Activated CD8-positive, alpha-beta memory T cell treated with anti-CD3 and anti-CD28 coated beads for 36 hours (primary cell): ENCODE data around the gene SPARCL1. TPM values are rescaled to one million over a fixed set of nuclear protein-coding genes. Genes with fewer than 3 reads are reported as not detected.

ENCODE experiments used
- CTCF ChIA-PET: fragments of 350-600 bp; sonication (Branson Sonifier 250); formaldehyde crosslinking; loops from one replicate; lab custom pipeline; 2021; ENCODE audit warnings: antibody characterized with exemption; lab: Charles Lee
- POLR2A ChIA-PET: fragments of 350-600 bp; sonication (Branson Sonifier 250); formaldehyde crosslinking; loops from one replicate; lab custom pipeline; 2021; ENCODE audit warnings: antibody characterized with exemption; lab: Charles Lee
- total RNA-seq, 2 experiments: library from RNA; stranded (reverse); gene quantifications; one replicate each; pipeline ENCODE4 v1.2.3, GENCODE V29; 2021

Gene SPARCL1
- total RNA-seq, 2 experiments from 2014 or later: not detected

DNA sequence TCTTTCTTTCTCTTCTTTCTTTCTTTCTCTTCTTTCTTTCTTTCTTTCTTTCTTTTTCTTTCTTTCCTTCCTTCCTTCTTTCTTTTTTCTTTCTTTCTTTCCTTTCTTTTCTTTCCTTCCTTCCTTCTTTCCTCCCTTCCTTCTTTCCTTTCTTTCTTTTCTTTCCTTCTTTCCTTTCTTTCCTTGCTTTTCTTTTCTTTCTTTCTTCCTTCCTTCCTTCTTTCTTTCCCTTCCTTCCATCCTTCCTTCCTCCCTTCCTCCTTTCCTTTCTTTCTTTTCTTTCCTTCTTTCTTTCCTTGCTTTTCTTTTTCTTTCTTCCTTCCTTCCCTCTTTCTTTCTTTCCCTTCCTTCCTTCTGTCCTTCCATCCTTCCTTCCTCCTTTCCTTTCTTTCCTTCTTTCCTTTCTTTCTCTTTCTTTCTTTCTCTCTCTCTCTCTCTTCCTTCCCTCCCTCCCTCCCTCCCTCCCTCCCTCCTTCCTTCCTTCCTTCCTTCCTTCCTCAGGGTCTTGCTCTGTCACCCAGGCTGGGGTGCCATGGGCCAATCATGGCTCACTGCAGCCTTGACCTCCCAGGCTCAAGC is 13.6 kb upstream of the SPARCL1 start:
- ChIA-PET POLR2A (no interaction called here), CTCF (no interaction called here)

DNA sequence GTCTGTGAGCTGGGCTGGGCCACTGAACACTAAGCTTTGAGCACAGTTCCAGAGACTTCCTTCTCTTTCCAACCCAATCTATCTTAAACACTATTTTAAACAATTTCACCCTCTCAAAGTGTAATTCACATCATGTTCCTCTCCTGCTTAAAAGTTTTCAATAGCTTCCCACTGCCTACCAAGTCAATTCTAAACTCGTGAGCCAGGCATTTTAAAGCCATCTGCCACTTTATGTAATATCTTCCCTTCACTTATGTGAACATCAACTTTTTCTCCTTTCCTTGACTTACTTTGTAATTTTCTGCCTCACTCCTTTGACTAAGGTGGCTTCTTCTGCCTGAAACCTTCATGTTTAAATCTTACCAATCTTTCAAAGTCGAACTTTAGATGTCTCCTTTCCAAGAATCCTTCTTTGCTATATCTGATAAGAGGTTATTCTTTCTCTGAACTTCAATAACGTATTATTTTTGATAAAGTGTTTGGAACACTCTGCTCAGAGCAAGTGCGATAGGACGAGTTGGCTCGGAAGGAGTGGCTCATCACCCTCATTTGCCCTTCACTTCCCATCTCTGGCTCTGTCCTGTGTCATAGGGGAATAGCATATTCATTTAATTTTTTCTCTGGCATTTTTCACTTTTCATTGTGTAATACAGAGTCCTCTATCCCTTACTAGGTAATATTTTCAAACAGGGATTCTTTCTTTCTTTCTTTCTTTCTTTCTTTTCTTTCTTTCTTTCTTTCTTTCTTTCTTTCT is 13.0 kb upstream of the SPARCL1 start:
- ChIA-PET CTCF (no interaction called here), POLR2A (no interaction called here)

DNA sequence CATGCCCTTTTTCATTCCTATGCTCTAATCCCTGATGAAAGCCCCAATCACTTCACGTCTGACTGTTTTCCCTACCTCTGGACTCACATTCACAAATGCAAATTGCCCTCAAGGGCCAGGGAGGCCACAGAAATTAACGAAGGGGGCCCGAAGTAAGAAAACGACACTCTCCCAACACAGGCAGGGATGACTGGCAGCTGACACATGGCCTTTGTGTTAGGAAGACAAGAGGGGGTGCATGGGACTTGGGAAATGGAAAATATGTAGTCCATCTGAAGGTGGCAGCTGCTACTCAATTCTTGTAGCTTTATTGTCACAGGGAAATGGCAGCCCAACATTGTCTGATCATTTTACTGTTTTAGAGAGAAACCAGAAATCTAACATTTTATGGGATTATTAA is 12.3 kb upstream of the SPARCL1 start:
- POLR2A ChIA-PET: interaction anchor here (0.6 kb wide), 1 partner anchor 43 kb away, joined by 3 read pairs; no protein-coding TSS in a partner anchor
- CTCF ChIA-PET: no interaction called here

DNA sequence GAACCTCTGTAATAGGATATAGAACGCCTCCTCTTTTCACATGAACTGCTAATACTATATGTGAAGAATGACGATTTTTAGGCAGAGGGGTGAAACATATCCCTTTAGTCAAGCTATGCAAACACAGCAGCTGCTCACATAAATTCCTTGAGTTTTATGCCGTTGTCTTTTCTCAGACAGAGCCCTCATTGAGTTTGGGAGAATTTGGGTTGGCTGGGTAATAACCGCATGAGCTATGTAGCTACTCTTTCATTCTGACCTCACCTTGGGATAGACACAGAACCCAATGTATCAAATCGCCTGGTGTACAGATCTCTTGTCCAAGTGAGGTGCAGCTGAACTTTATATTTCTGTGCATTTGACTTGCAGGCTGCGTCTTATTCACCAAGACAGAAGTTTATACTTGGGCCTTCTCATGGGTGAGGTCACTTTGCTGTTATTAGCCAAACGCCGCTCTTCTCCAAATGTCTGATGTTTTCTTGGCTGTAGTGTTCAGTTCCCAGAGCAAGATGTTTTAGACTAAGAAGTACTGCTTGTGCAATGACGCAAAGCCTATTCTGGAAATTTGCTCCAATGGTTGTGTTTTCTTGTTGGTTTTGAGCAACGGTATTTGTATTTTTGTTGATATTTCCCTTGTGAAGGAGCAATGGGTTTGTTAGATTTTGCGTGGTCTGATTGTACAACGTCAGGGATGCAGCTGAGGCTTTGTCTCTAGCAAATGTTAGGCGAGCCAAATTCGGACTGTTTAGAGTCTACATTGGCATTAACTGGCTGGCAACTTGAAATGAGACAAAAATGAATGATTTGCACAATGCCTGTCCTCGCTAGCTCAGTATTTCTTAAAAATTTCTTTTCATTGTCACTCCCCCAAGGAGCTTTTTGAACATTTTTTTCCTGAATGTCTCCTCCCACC is 11.2 kb upstream of the SPARCL1 start:
- CTCF ChIA-PET: interaction anchor here (0.6 kb wide), 1 partner anchor 7 kb away, joined by 3 read pairs; no protein-coding TSS in a partner anchor

DNA sequence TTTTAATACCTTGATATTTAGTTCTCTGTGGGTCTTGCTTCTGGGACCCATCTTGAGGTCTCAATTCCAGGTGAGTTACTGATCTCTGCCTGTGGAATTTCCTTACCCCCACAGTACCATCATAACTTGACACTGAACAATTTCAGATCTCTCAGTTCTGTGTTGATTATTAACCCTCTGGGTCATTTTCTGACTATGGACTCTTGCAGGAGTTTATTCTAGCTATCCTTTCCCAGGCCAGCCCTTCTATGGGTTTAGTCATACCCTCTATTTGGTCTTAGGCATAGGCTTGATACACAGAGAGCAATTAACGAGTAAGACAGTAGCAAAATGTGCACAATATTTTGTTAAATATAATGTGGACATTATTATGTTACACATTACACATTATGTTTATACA is 3.7 kb upstream of the SPARCL1 start:
- POLR2A ChIA-PET: no interaction called here
- CTCF ChIA-PET: no interaction called here

More for the DNA sequence above, 11.2 kb upstream of the SPARCL1 start:
- POLR2A ChIA-PET: no interaction called here

DNA sequence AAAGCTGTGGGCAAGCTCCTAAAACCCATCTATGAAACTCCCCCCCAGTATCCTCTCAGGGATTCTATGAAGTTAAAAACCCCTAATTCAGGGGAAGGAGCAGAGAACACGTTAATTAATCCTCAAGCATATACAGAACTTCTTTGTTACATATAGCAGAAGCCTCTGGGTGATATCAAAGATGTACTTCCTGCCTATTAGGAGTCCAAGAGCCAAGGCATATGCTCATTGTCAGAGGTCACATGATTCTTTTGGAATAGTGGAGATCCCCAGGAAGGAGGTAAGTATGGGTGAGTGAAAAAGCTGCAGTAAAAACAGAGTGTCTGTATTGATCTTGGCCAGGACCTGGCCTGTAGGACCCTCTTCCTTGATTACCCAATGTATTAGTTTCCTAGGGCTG is 2.9 kb upstream of the SPARCL1 start:
- ChIA-PET POLR2A (no interaction called here), CTCF (no interaction called here)

DNA sequence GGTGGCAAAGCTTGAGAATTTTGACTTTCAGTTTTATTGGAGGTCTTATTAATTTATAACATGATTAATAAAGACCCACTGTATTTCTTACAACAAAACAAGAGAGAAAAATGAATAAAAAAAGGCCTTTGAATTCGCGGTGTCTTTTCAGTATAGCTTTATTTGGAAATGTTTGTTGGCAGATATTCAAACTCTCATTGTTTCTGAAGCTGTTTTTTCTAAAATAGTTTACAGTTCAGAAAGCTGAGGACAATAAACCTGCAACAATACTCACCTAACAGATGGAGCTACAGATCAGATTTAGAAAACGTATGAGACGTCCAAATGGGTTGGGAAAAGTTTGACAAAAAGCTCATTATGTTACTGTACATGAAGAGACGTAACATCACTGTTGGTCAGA is 2.4 kb upstream of the SPARCL1 start:
- ChIA-PET POLR2A (no interaction called here), CTCF (no interaction called here)

DNA sequence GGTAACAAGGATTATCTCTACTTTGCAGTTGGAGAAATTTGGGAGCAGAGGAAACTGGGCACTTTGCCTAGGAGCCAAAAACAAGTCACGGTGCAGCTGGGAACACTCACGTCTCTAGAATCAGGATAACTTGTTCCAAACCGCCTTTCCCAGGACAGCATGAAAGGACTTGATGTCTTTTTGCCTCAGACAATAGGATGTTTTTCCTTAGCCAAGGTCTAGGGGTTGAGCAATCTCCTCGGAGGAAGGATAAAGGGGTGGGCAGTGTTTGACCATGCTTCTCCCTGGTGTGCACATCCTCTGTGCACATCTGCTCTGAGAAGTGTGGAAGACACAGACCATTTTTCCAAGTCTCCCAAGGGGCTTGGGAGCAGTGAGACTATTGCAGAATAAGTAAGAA is 1.7 kb upstream of the SPARCL1 start:
- ChIA-PET CTCF (no interaction called here), POLR2A (no interaction called here)

DNA sequence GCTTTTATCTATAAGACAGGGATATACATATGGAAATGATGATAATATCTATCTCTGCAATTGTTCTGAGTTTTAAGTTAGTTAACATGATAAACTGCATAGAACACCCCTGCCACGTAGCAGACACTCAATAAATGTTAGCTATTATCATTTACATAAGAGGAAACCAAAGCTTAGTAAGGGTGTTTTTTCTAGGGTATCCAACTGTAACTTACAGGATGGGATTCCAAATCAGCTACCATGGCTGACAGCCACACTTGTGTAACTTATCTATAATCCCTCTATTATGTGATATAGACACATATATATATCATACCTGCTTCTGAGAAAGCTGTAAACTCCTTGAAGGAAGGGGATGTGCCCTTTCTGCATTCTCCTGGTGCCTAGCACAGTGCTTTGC is 1.1 kb upstream of the SPARCL1 start:
- CTCF ChIA-PET: interaction anchor here (0.6 kb wide), 1 partner anchor 60 kb away, joined by 3 read pairs; no protein-coding TSS in a partner anchor

DNA sequence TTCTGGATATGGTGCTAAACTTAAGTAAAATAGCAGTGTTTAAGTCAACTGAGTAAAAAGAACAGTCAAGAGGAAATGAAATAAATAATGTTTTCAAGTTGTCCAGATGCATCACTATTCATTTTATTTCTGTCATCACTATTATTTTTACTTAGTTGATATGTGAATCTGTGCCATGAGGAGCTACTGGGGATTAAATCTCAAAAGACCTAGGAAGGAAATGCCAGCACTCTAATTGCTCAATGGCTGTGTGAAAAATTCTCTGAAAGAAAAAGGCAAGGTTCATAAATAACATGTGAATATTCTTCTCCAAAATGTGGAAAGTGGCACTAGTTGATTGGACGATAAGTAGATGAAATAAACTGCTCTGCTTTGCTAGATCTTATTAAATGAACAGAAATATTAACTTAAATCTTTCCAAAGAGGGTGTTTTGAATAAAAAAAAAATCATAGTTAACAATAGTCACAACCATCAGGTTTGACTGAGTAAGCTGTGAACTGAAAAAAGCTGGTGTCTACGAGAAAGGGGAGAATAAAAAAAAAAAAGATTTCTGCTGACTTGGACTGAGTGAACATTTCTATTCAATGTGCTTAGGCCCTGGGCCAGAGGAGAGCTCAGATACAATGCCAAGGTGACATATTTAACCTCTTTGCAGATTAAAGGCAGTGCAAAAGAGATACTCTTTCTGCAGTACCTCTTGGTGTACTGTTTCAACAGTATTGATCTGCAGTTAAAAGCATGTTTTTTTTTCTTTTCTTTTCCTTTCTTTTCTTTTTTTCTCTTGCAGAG is 1.6 kb downstream of the SPARCL1 start:
- CTCF ChIA-PET: no interaction called here
- POLR2A ChIA-PET: no interaction called here

More for the DNA sequence above, 1.1 kb upstream of the SPARCL1 start:
- POLR2A ChIA-PET: no interaction called here

DNA sequence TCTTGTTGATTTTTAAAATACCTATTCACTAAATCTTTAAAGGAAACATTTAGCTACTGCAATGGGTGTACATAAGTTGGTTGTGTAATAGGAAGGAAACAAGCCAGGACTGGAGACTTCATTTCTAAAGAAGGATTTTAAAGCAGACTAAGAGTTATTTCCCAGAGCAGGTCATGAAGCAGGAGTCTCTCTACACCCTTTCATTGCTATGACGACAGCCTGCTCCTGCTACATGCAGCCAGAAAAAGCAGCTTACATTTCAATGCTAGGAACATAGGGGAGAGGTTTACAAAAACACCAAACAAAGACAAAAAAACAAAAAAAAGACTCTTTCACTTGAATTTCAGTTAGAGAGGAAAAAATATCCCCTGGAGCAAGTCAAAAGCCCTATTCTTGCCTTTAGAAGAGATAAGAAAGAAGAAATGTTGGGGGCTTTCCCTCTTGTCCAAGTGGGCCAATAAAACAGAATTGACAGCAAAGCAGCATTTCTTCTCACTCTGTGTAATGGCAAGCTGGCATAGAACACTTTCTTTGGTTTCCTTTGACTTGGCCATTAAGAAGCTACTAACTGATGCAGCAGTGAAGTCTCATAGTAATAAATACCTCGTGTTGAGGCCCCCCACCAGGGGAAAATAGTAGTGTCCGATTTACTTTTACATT is 3.4 kb downstream of the SPARCL1 start:
- ChIA-PET CTCF (no interaction called here), POLR2A (no interaction called here)

DNA sequence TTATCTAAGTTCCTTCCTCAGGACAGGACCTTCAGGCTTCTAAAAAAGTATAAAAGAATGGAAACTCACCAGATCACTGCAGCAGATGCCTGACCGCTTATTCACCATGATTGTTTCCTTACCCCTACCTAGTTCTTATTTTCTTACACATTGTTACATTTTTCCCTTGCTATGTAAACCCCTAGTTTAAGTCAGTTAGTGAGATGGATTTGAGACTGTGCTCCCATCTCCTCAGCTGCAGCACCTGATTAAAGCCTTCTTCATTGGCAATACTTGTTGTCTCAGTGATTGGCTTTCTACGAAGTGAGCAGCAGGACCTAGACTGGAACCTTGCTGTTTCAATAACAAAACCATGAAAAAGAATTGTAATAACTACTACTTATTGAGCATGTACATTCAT is 4.7 kb downstream of the SPARCL1 start:
- ChIA-PET CTCF (no interaction called here), POLR2A (no interaction called here)

DNA sequence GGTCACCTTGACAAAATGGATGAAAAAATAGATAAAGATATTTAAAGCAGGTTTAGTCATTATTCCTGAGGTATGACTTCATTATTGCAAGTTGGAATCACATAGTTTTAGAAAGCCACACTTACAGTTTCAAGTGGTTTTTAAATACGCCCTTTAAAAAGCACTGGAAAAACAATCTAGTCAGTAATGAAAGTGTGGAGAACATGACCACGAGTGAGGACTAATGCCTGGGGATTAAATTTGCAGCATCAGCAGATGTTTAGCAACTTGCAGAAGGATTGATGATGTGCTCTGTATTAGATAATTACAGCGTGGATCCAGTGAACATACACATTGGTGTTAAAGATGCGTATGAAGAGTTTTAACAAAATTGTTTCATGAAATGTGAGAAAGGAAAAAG is 5.9 kb downstream of the SPARCL1 start:
- CTCF ChIA-PET: no interaction called here
- POLR2A ChIA-PET: no interaction called here

DNA sequence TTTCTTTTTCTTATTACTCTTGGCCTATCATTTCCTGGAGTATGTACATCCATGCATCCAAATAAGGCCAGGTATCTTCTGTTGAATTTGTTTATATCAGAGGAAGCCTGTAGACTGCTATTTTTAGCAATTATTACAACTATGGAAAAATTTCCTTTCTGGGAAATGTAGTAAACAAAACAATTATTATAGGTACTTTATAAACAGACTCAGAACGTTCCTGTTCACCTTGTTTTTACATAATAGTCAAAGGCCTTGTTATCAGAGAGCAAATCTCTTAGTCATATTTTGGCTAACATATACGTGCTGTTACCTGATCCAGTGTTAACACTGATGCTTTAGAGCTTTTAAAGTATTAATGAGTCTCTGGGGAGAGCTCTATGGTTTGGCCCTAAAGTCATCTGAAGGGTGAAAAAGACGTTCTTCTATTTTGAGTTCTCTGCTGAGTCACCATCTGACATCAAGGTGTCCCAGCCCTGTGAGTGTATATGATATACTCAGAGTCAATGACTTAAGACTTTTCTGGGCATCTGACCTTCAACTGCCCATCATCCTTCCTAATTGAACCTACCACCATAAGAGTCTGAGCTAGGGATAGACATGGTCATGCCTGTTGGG is 7.3 kb downstream of the SPARCL1 start:
- ChIA-PET POLR2A (no interaction called here), CTCF (no interaction called here)

DNA sequence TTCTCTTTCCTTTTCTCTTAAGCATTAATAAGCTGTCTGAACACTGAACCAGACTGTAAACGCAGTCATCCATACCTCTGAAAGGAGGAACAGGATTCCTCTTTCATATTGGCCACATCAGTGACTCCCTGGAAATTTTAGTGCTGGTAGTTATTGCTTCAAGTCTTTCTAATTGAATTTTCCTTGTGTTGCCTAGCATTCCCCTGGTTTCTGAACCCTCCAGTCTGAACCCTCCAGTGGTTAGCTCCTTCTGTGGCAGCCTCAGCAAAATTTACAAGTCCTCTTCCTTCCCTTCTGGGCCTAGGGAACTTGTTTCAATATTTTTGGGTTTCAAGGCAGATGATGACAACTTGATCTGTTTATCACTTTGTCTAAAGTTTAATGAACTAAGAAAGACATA is 7.9 kb downstream of the SPARCL1 start:
- ChIA-PET POLR2A (no interaction called here), CTCF (no interaction called here)

DNA sequence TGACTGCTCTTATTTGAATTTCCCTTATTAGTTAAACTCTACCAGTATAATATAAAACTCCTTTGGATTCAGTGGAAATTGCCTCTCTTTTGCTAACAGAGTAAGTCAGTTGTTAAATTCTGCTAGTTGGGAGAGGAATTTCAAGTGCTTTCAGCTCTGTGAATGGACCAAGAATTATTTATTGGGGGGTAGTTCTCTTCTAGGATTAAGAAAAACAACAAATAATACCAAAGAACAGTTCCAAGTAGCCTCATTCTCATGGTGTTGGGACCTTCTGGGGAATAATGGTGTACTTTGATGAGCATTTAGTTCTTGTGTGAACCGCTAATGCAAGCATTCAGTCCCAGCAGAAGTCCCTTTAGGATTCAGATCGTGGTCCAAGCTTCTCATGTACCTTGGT is 11.6 kb downstream of the SPARCL1 start:
- CTCF ChIA-PET: no interaction called here
- POLR2A ChIA-PET: no interaction called here

DNA sequence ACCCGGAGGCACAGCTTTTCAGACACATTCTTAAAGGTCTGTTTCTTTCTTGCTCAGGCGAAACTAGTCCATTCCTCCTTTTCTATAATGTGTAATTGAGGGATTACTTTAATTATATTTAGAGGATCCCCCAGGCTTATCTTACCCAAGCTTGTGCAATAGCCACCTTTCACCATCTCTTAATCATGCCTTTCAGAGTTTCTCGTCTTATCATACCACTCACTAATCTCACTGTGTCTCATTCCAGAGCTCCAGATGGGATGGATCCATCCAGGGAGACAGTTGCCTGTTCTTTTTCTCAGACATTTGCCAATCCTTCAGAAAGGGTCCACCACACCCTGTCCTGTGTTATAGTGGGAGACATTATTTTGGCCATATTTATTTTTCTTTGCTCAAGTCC is 12.5 kb downstream of the SPARCL1 start:
- ChIA-PET POLR2A (no interaction called here), CTCF (no interaction called here)

DNA sequence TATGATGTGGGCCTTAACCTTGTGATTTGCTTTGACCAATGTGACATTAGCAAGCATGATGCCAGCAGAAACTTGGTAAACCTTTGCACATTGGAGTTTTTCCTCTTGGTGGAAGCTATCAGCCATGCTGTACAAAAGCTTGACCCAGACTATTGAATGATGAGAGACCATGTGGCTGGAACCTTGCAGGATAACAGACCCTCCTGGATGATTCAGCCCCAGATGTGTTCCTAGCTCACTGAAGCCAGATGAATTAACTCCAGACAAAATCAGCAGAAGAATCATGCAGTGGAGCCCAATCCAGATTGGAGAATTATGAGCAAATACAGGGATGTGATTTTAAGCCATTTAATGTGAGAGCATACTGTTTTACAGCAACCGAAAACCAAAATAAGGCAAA is 16.8 kb downstream of the SPARCL1 start:
- POLR2A ChIA-PET: no interaction called here
- CTCF ChIA-PET: no interaction called here

DNA sequence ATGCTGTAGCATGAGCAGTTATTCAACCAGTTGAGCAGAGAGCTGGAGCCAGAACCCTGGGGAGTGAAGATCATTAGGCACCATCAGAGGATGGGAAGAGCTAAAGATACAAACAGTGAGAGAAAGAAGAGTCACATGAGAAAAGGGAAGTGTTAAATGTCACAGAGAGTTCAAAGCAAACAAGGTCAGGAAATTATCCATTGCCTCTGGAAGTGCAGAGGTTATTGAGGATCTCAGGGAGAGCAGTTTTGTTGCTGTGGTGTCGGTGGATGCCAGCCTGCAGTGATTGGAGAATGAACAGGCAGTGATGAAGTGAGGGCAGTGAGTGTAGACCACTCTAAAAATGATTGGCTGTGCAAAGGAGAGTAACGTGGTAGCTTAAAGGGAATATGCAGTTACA is 17.7 kb downstream of the SPARCL1 start:
- POLR2A ChIA-PET: interaction anchor here (0.6 kb wide), 1 partner anchor 13 kb away, joined by 3 read pairs; no protein-coding TSS in a partner anchor
- CTCF ChIA-PET: no interaction called here
